Panc1 (cell line): ENCODE results near the gene AP1S1.

Experiments
- CTCF ChIP-seq: fragments of 450-650 bp; IDR thresholded peaks from 2 replicates; pipeline ENCODE4 v1.5.1; 2017; ENCODE audit warnings: mild to moderate bottlenecking
- POLR2AphosphoS5 ChIP-seq: IDR thresholded peaks from 2 replicates; pipeline ENCODE4 v1.6.1; 2012; ENCODE audit warnings: mild to moderate bottlenecking, low read depth, low read length, moderate library complexity
- REST ChIP-seq, 2 experiments: IDR thresholded peaks; 2 replicates each; pipeline ENCODE4 v1.6.1; 2011 to 2012; ENCODE audit warnings: low read depth in 2 of 2, control low read depth in 1 of 2, low read length in 1 of 2, mild to moderate bottlenecking in 1 of 2, moderate library complexity in 1 of 2; ENCODE audit not compliant: insufficient read depth in 1 of 2
- SIN3A ChIP-seq: IDR thresholded peaks from 2 replicates; pipeline ENCODE4 v1.6.1; 2012; ENCODE audit warnings: low read depth, mild to moderate bottlenecking, low read length, moderate library complexity, borderline replicate concordance; ENCODE audit not compliant: insufficient read depth

GRCh38 chr7:101114492-101114891 lies 39.8 kb upstream of the AP1S1 start:
- TF ChIP-seq CTCF (no peak), POLR2AphosphoS5 (peak; percentile 41; the same call in 1 of the 2 replicates), REST (IDR thresholded peaks at IDR 0.05; ENCODE audit: insufficient read depth in 1 of 2, low read depth in 2 of 2, low read length in 1 of 2) (no peak), SIN3A (no peak)
